AG09319 (cell line): ENCODE measurements around the gene CCNF.

Source experiments
- DNase-seq: peaks from one replicate; pipeline ENCODE4 v3.0.0-alpha.2; 2010; ENCODE audit warnings: low read depth; ENCODE audit errors: extremely low read depth
- CTCF ChIP-seq: IDR thresholded peaks from 2 replicates; pipeline ENCODE4 v1.5.1; 2011; ENCODE audit warnings: low read depth, mild to moderate bottlenecking, inconsistent platforms, low read length, moderate library complexity

Gene CCNF

GRCh38 chr16:2466667-2467527 lies 37.6 kb downstream of the CCNF start:
- DNase-seq = no peak
- no peak for TF ChIP-seq CTCF

- DNase-seq = no peak
- no peak; the same call in 1 of the 2 replicates for TF ChIP-seq CTCF
These were observed 38.4 kb downstream of the CCNF start for GRCh38 chr16:2467528-2468232.

DNA sequence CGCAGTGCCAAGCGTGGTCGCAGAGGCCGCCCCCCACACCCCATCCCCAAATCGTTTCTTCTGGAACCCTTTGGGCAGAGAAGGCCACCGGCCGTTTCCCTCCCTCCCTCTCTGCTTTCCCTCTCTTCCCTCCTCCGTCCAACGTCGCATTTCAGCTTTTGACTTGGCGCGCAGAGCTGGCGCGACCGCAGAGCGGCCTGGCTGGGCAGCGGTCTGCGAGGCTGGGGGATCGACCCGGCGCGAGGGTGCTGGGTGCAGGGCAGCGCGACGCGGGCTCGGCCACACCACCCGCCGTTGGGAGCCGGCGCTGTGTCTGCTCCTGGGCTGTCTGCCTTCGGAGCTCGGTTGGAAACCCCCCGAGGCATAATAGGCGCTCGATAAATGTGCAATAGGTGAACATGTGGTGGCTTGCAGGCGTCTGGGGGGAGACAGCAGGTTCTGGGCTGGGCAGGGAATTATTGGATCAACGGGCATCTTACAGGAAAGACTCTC lies 39.0 kb downstream of the CCNF start:
- no peak for DNase-seq

DNA sequence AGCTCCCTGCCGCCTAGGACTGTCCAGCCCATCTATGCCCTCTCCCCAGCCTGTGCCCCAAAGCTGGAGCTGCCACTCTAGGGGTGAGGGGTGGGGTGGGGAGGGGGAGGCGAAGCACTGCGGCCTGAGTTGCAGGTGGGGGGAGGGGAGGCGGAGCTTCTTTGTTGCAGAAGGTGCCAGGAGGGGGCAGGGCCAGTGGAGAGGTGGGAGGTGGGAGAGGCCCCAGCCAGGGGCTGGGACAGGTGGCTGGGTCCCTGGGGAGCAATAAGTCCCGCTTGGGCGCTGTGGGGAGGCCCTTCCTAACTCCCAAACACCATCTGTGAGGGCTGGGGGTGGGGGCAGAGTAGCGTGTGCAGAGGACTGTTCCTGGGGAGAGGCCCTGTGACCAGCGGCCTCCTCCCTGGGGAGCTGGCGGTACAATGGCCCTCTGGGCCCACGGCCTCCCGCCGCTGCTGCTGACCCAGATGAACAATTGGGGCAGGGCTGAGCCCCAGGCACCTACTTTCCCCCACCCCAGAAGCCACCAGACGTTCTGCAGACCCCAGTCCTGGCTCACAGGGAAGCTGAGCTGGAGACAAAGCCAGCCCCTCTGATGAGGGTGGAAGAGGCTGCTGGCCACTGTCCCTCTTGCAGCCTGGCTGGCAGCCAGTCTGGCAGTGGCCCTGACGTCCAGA lies 39.6 kb downstream of the CCNF start:
- TF ChIP-seq CTCF = no peak
- DNase-seq = no peak

More for the DNA sequence above, 39.0 kb downstream of the CCNF start:
- no peak for TF ChIP-seq CTCF

DNA sequence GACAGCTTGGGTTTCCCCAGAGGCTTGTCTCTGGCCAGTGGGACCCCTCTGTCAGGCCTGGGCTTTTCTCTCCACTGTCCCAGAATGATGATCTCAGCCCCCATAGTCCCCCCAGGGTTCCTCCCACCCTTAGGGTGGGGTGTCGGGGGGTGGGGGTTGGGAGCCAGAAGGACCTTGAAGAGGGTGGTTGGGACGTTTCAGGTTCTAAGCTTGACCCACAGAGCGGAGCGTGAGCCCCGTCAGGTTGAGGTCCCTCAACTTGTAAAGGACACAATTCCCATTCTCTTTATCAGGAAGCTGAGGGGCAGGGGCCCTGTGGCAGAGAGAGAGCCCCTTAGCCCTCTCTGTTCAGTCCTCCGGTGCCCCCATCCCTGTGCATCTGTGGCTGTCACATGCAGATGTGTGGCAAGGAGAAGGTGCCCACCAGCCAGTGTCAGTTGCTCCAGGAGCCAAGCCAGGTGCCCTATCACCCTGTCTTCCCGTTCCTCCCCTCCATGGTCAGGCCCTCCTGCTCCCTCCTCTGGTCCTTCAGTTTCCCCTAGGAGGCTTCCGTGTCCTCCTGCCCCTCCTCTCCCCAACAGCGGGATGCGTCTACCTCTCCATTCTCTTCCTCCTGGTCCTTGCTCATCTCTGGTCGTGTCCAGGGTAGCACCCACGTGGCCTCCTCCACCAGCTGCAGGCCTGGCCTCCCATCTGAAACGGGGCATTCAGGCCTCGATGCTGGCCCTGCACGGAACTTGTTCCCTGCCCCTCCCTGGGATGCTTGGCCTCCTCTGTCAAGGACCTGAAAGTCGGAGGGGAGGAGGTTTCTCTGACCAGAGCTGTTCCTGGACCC lies 40.4 kb downstream of the CCNF start:
- DNase-seq = no peak
- TF ChIP-seq CTCF = no peak

DNA sequence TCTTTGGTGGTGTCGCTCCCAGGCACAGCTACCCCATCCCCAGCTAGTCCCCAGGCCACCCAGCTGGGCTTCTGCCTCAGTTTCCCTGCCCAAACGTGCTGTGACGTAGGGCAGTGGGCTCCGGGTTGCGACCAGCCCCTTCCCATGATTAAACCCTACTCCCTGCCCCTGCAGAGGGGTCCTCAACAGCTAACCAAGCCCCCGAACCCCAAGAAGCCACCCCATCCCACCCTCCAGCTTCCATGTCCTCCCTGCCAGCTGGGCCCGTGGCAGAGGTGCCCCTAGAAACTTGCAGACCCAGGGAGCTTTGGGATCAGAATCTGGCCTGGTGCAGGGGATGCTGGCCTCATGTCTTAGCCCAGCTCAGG lies 41.0 kb downstream of the CCNF start:
- no peak for DNase-seq
- no peak for TF ChIP-seq CTCF
